GM12892 (cell line): ENCODE results near the gene POLN.

Experiments used
- POLR2A ChIP-seq: IDR thresholded peaks from 2 replicates; pipeline ENCODE4 v1.6.1; 2011; ENCODE audit warnings: low read depth, low read length, control low read depth
- TAF1 ChIP-seq: IDR thresholded peaks from 2 replicates; pipeline ENCODE4 v1.6.1; 2011; ENCODE audit warnings: low read depth, mild to moderate bottlenecking, control low read depth, low read length, borderline replicate concordance

GRCh38 chr4:2257361-2258081, 15.6 kb upstream of the POLN start:
- TF ChIP-seq POLR2A = no peak
- no peak for TF ChIP-seq TAF1
